ENCODE measurements around the gene TRABD2B.

DNA sequence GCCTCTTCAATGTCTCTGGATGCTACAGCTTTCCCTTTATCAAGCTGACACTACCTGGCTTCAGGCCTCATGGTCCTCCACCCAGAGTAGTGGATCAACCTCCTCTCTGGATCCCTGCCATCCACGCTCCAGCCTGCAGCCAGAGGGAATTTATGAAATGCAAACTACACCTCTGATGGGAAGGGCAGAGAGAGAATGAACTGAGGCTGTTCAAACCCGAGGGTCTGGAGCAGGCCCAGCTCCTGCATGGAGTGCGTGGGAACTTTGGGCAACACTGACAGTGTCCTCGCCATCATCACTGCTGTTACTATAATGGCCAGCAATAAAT, 157.8 kb downstream of the TRABD2B start:
- TF ChIP-seq, protein P1, sequence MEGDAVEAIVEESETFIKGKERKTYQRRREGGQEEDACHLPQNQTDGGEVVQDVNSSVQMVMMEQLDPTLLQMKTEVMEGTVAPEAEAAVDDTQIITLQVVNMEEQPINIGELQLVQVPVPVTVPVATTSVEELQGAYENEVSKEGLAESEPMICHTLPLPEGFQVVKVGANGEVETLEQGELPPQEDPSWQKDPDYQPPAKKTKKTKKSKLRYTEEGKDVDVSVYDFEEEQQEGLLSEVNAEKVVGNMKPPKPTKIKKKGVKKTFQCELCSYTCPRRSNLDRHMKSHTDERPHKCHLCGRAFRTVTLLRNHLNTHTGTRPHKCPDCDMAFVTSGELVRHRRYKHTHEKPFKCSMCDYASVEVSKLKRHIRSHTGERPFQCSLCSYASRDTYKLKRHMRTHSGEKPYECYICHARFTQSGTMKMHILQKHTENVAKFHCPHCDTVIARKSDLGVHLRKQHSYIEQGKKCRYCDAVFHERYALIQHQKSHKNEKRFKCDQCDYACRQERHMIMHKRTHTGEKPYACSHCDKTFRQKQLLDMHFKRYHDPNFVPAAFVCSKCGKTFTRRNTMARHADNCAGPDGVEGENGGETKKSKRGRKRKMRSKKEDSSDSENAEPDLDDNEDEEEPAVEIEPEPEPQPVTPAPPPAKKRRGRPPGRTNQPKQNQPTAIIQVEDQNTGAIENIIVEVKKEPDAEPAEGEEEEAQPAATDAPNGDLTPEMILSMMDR (IDR thresholded peaks at IDR 0.05): no peak
- TF ChIP-seq POLR2A (IDR thresholded peaks at IDR 0.05): no peak

All from prostate gland (tissue), 2 donors.